RWPE2 (cell line): ENCODE results near the gene RCOR1.

Experiments
- ATAC-seq: fragments of 200-7000 bp; cut with Tn5 transposase; 3 replicates; pipeline ENCODE4 v1.9.1; 2021; ENCODE audit warnings: low read depth
- DNase-seq: peaks from one replicate; pipeline ENCODE4 v3.0.0-alpha.2; 2020; ENCODE audit warnings: low spot score
- H3K27ac ChIP-seq: fragments of 450-650 bp; 2 replicates; pipeline ENCODE4 v1.5.1; 2017; ENCODE audit warnings: mild to moderate bottlenecking; ENCODE audit not compliant: poor library complexity, severe bottlenecking
- H3K27me3 ChIP-seq: fragments of 250-450 bp; sonication (Bioruptor Pico); 2 replicates; pipeline ENCODE4 v1.5.1; 2021; ENCODE audit warnings: mild to moderate bottlenecking, moderate library complexity; ENCODE audit not compliant: insufficient read depth, poor library complexity, severe bottlenecking
- H3K36me3 ChIP-seq: fragments of 250-450 bp; sonication (Bioruptor Pico); 2 replicates; pipeline ENCODE4 v1.5.1; 2020; ENCODE audit warnings: low read depth, mild to moderate bottlenecking, moderate library complexity
- H3K4me1 ChIP-seq: fragments of 250-450 bp; sonication (Bioruptor Pico); 2 replicates; pipeline ENCODE4 v1.5.1; 2021; ENCODE audit warnings: mild to moderate bottlenecking, moderate library complexity; ENCODE audit not compliant: insufficient read depth, poor library complexity, severe bottlenecking
- H3K4me3 ChIP-seq: fragments of 250-450 bp; sonication (Bioruptor Pico); 2 replicates; pipeline ENCODE4 v1.5.1; 2021; ENCODE audit warnings: mild to moderate bottlenecking, moderate library complexity; ENCODE audit not compliant: severe bottlenecking
- H3K9me3 ChIP-seq: fragments of 250-450 bp; sonication (Bioruptor Pico); 2 replicates; pipeline ENCODE4 v1.5.1; 2021; ENCODE audit warnings: mild to moderate bottlenecking, moderate library complexity; ENCODE audit not compliant: severe bottlenecking
- CTCF ChIP-seq: fragments of 450-650 bp; IDR thresholded peaks from one replicate; pipeline ENCODE4 v1.5.1; 2017; ENCODE audit warnings: mild to moderate bottlenecking, moderate library complexity; ENCODE audit not compliant: poor library complexity, severe bottlenecking

The RCOR1 gene

GRCh38 chr14:102731101-102731870 lies 138.8 kb downstream of the RCOR1 start:
- no peak for TF ChIP-seq CTCF
- ATAC-seq (peak; percentile 13; the same call in 1 of the 3 replicates), DNase-seq (no peak)
- peaks cover 44% of the 10 kb centered on the region for H3K36me3 ChIP-seq
- no peaks in the 10 kb centered on the region for H3K4me1 ChIP-seq
- H3K27ac ChIP-seq: no peak overlapping the region
- H3K4me3 ChIP-seq: no peak overlapping the region
- no peaks in the 10 kb centered on the region for H3K27me3 ChIP-seq
- H3K9me3 ChIP-seq: no peaks in the 10 kb centered on the region

- Histone ChIP-seq H3K27me3 (no peaks in the 10 kb centered on the region), H3K4me3 (no peak overlapping the region), H3K27ac (no peak overlapping the region), H3K4me1 (no peaks in the 10 kb centered on the region), H3K36me3 (peaks cover 37% of the 10 kb centered on the region), H3K9me3 (no peaks in the 10 kb centered on the region)
- ATAC-seq (peak; percentile 20; the same call in 1 of the 3 replicates), DNase-seq (no peak)
- no peak for TF ChIP-seq CTCF
These were observed 139.7 kb downstream of the RCOR1 start for GRCh38 chr14:102731871-102732800.

- no peak for TF ChIP-seq CTCF
- peaks cover 30% of the 10 kb centered on the region for H3K36me3 ChIP-seq
- ATAC-seq (no peak; the same call in 2 of the 3 replicates), DNase-seq (no peak)
- no peak overlapping the region for H3K27ac ChIP-seq
- no peaks in the 10 kb centered on the region for H3K27me3 ChIP-seq
- H3K4me1 ChIP-seq: no peaks in the 10 kb centered on the region
- H3K9me3 ChIP-seq: no peaks in the 10 kb centered on the region
- no peak overlapping the region for H3K4me3 ChIP-seq
These were observed 140.5 kb downstream of the RCOR1 start for GRCh38 chr14:102732924-102733323.

- H3K9me3 ChIP-seq: no peaks in the 10 kb centered on the region
- ATAC-seq: no peak
- no peak for DNase-seq
- TF ChIP-seq CTCF: no peak
- peaks cover 26% of the 10 kb centered on the region for H3K36me3 ChIP-seq
- H3K27me3 ChIP-seq: no peaks in the 10 kb centered on the region
- H3K27ac ChIP-seq: no peak overlapping the region
- H3K4me3 ChIP-seq: no peak overlapping the region
- no peaks in the 10 kb centered on the region for H3K4me1 ChIP-seq
These were observed 140.9 kb downstream of the RCOR1 start for GRCh38 chr14:102733326-102733725.
